H1 (cell line): Measurements from ENCODE around the gene ADGRL2. TPM values are rescaled to one million over a fixed set of nuclear protein-coding genes. Genes with fewer than 3 reads are reported as not detected.

Experiments
- CTCF ChIA-PET: fragments of 300-600 bp; sonication (Branson Sonifier 250); formaldehyde crosslinking; loops from one replicate; lab custom pipeline; 2021; ENCODE audit not compliant: partially characterized antibody; lab: Charles Lee
- POLR2A ChIA-PET: fragments of 300-600 bp; sonication (Branson Sonifier 250); formaldehyde crosslinking; loops from one replicate; lab custom pipeline; 2021; ENCODE audit warnings: inconsistent platforms; ENCODE audit not compliant: partially characterized antibody; lab: Charles Lee
- DNase-seq, 2 experiments: peaks; one replicate each; pipeline versions ENCODE4 v3.0.0 to v3.0.0-alpha.2; 2010 to 2022; ENCODE audit warnings: low spot score in 2 of 2, low read depth in 1 of 2, mixed read lengths in 1 of 2
- FAIRE-seq: peaks from 2 replicates; lab custom pipeline; 2011; peaks lifted over from hg19 to GRCh38; lab: Jason Lieb, UNC
- H2AFZ ChIP-seq: 2 replicates; pipeline ENCODE4 v1.8.1; 2012; ENCODE audit warnings: low read length, inconsistent platforms
- H2AK5ac ChIP-seq: 2 replicates; pipeline ENCODE4 v1.6.1; 2013; ENCODE audit warnings: low read depth, low read length
- H2BK120ac ChIP-seq: replicated peaks from 2 replicates; pipeline ENCODE3; 2013; ENCODE audit warnings: low read depth, low read length, inconsistent platforms
- H2BK12ac ChIP-seq: 2 replicates; pipeline ENCODE4 v1.6.1; 2013; ENCODE audit warnings: low read depth, low read length
- H2BK15ac ChIP-seq: 2 replicates; pipeline ENCODE4 v1.6.1; 2013; ENCODE audit warnings: low read length
- H2BK20ac ChIP-seq: 2 replicates; pipeline ENCODE4 v1.6.1; 2013; ENCODE audit warnings: low read length
- H2BK5ac ChIP-seq: 2 replicates; pipeline ENCODE4 v1.6.1; 2013; ENCODE audit warnings: low read depth, low read length
- H3K14ac ChIP-seq: 2 replicates; pipeline ENCODE4 v1.6.1; 2013; ENCODE audit warnings: inconsistent platforms; ENCODE audit not compliant: insufficient read length
- H3K18ac ChIP-seq: 2 replicates; pipeline ENCODE4 v1.6.1; 2013; ENCODE audit warnings: low read length; ENCODE audit errors: extremely low read depth
- H3K23ac ChIP-seq: 2 replicates; pipeline ENCODE4 v1.6.1; 2013; ENCODE audit warnings: inconsistent platforms; ENCODE audit not compliant: insufficient read length
- H3K23me2 ChIP-seq: 2 replicates; pipeline ENCODE4 v1.6.1; 2013; ENCODE audit warnings: low read depth, low read length
- H3K27ac ChIP-seq: 2 replicates; pipeline ENCODE4 v1.6.1; 2011; ENCODE audit warnings: low read depth, low read length, inconsistent platforms
- H3K27me3 ChIP-seq, 4 experiments: replicated peaks in 1 of 4; 1 replicate in 1 of 4; 2 replicates in 3 of 4; pipeline versions ENCODE4 v1.6.1 to v1.8.1; 2011 to 2013; ENCODE audit warnings: low read length in 3 of 4, mild to moderate bottlenecking in 3 of 4, inconsistent platforms in 2 of 4, mixed read lengths in 2 of 4, moderate library complexity in 1 of 4; ENCODE audit not compliant: control insufficient read depth in 3 of 4, insufficient read depth in 3 of 4; ENCODE audit errors: extremely low read depth in 1 of 4
- H3K36me3 ChIP-seq, 4 experiments: 2 replicates each; pipeline versions ENCODE4 v1.6.1 to v1.8.1; 2011 to 2013; ENCODE audit warnings: mild to moderate bottlenecking in 4 of 4, low read length in 3 of 4, moderate library complexity in 2 of 4, control low read depth in 1 of 4, inconsistent platforms in 1 of 4; ENCODE audit not compliant: insufficient read depth in 4 of 4, control insufficient read depth in 2 of 4
- H3K4ac ChIP-seq: replicated peaks from 2 replicates; pipeline ENCODE3; 2013; ENCODE audit warnings: low read length, low read depth, mixed read lengths, inconsistent platforms; ENCODE audit not compliant: insufficient read length
- H3K4me1 ChIP-seq, 4 experiments: replicated peaks in 1 of 4; 1 replicate in 1 of 4; 2 replicates in 3 of 4; pipeline versions ENCODE4 v1.6.1 to v1.8.1; 2011 to 2013; ENCODE audit warnings: low read length in 3 of 4, inconsistent platforms in 2 of 4, mixed read lengths in 1 of 4; ENCODE audit not compliant: insufficient read depth in 4 of 4, control insufficient read depth in 3 of 4
- H3K4me2 ChIP-seq, 2 experiments: 2 replicates each; pipeline versions ENCODE4 v1.6.1 to v1.8.1; 2011 to 2013; ENCODE audit warnings: low read depth in 2 of 2, low read length in 2 of 2, control low read depth in 1 of 2, inconsistent platforms in 1 of 2, mild to moderate bottlenecking in 1 of 2; ENCODE audit not compliant: insufficient read depth in 1 of 2
- H3K4me3 ChIP-seq, 4 experiments: fragments of 200-600, 300-600 bp in 1 of 4; sonication (generic), shearing (Covaris generic), sonication (Bioruptor Twin) in 1 of 4; 2 replicates each; pipeline versions ENCODE4 v1.5.1 to v1.8.1; 2011 to 2016; ENCODE audit warnings: low read length in 4 of 4, low read depth in 3 of 4, control low read depth in 2 of 4, inconsistent platforms in 2 of 4, mild to moderate bottlenecking in 2 of 4, mixed read lengths in 1 of 4, moderate library complexity in 1 of 4; ENCODE audit not compliant: insufficient read depth in 2 of 4; ENCODE audit errors: extremely low read depth in 1 of 4
- H3K56ac ChIP-seq: replicated peaks from 2 replicates; pipeline ENCODE3; 2013; ENCODE audit warnings: low read depth, mild to moderate bottlenecking, mixed read lengths, low read length, inconsistent platforms; ENCODE audit not compliant: insufficient read length
- H3K79me1 ChIP-seq: 2 replicates; pipeline ENCODE4 v1.6.1; 2013; ENCODE audit warnings: low read depth, low read length, control low read depth
- H3K79me2 ChIP-seq, 2 experiments: 2 replicates each; pipeline versions ENCODE4 v1.6.1 to v1.8.1; 2012 to 2013; ENCODE audit warnings: low read length in 2 of 2, mild to moderate bottlenecking in 2 of 2, inconsistent platforms in 1 of 2; ENCODE audit not compliant: insufficient read depth in 2 of 2, control insufficient read depth in 1 of 2
- H3K9ac ChIP-seq, 4 experiments: replicated peaks in 1 of 4; 1 replicate in 1 of 4; 2 replicates in 3 of 4; pipeline versions ENCODE4 v1.6.1 to v1.8.1; 2011 to 2013; ENCODE audit warnings: low read depth in 3 of 4, low read length in 3 of 4, control low read depth in 2 of 4, mild to moderate bottlenecking in 2 of 4, moderate library complexity in 2 of 4, inconsistent platforms in 1 of 4; ENCODE audit errors: extremely low read depth in 1 of 4
- H3K9me3 ChIP-seq, 2 experiments: 2 replicates each; pipeline versions ENCODE4 v1.6.1 to v1.8.1; 2012 to 2013; ENCODE audit warnings: mild to moderate bottlenecking in 2 of 2, moderate library complexity in 2 of 2, control low read depth in 1 of 2, inconsistent platforms in 1 of 2, low read depth in 1 of 2, low read length in 1 of 2, mixed read lengths in 1 of 2; ENCODE audit not compliant: insufficient read depth in 2 of 2
- H4K20me1 ChIP-seq, 2 experiments: replicated peaks in 1 of 2; 2 replicates each; pipeline versions ENCODE3 to v1.8.1; 2011 to 2013; ENCODE audit warnings: inconsistent platforms in 2 of 2, low read length in 2 of 2, mild to moderate bottlenecking in 1 of 2; ENCODE audit not compliant: insufficient read depth in 2 of 2, control insufficient read depth in 1 of 2
- H4K5ac ChIP-seq: 2 replicates; pipeline ENCODE4 v1.6.1; 2013; ENCODE audit warnings: low read length, low read depth, mixed read lengths, inconsistent platforms; ENCODE audit not compliant: insufficient read length
- H4K8ac ChIP-seq: 2 replicates; pipeline ENCODE4 v1.8.0; 2013; ENCODE audit warnings: mild to moderate bottlenecking, moderate library complexity, low read length, inconsistent platforms; ENCODE audit not compliant: insufficient read depth; ENCODE audit errors: extremely low read depth
- H4K91ac ChIP-seq: replicated peaks from 2 replicates; pipeline ENCODE3; 2013; ENCODE audit warnings: low read length, mixed read lengths, inconsistent platforms; ENCODE audit not compliant: insufficient read length
- ASH2L ChIP-seq: fragments of 200-600, 300-600 bp; sonication (generic); IDR thresholded peaks from one replicate; pipeline ENCODE4 v1.7.1; 2017; ENCODE audit warnings: low read length
- GTF2F1 ChIP-seq: IDR thresholded peaks from 2 replicates; pipeline ENCODE4 v1.6.1; 2012; ENCODE audit warnings: low read depth, low read length, improper control_type of control experiment, borderline replicate concordance
- MAFK ChIP-seq: IDR thresholded peaks from 2 replicates; pipeline ENCODE4 v1.6.1; 2012; ENCODE audit warnings: low read depth, mild to moderate bottlenecking, improper control_type of control experiment, low read length
- POU5F1 ChIP-seq: IDR thresholded peaks from 2 replicates; pipeline ENCODE4 v1.6.1; 2011; ENCODE audit warnings: low read depth, mild to moderate bottlenecking, low read length, moderate library complexity
- RAD21 ChIP-seq, 2 experiments: IDR thresholded peaks in 1 of 2; conservative IDR thresholded peaks in 1 of 2; 2 replicates each; pipeline ENCODE4 v1.6.1; 2011; ENCODE audit warnings: low read depth in 2 of 2, low read length in 2 of 2, improper control_type of control experiment in 1 of 2, inconsistent platforms in 1 of 2, mild to moderate bottlenecking in 1 of 2, moderate library complexity in 1 of 2
- RNF2 ChIP-seq: fragments of 200-900, 300-1000 bp; sonication (generic); IDR thresholded peaks from 2 replicates; pipeline ENCODE4 v1.7.1; 2016; ENCODE audit warnings: borderline replicate concordance, low read depth, mild to moderate bottlenecking, antibody characterized with exemption, low read length; ENCODE audit not compliant: poor library complexity, severe bottlenecking; ENCODE audit errors: missing control alignments
- WGBS, 2 experiments: shearing (Covaris generic) in 1 of 2; methylation state at CpG; one replicate each; pipeline versions ENCODE4 v1.1.6 to v1.1.7; 2013 to 2015; ENCODE audit warnings: low lambda C conversion rate in 2 of 2, mixed read lengths in 2 of 2, inconsistent platforms in 1 of 2, low coverage in 1 of 2, missing lambda C conversion rate in 1 of 2; ENCODE audit not compliant: insufficient replicate concordance in 2 of 2, insufficient coverage in 1 of 2, insufficient read length in 1 of 2; ENCODE audit errors: extremely low coverage in 1 of 2, missing lambda C conversion rate in 1 of 2; 5-methylcytosine and 5-hydroxymethylcytosine counted together
- long read RNA-seq, 2 experiments: library from RNA in 1 of 2; library from capped mRNA in 1 of 2; stranded (forward); transcript quantifications; one replicate each; pipeline ENCODE4 v2.0.0, GENCODE V29; 2021; ENCODE audit warnings: inconsistent platforms in 1 of 2
- polyA minus RNA-seq, 3 experiments: library from RNA; depleted of rRNA, polyadenylated mRNA; stranded (reverse); fragments of >200 nt; gene quantifications; 1 replicate in 2 of 3; 2 replicates in 1 of 3; pipeline ENCODE4 v1.2.3, GENCODE V29; 2011
- polyA plus RNA-seq, 7 experiments: library from polyadenylated mRNA; depleted of rRNA in 3 of 7; stranded (reverse) in 5 of 7; unstranded in 2 of 7; fragments of >200 nt in 5 of 7; fragments of 200-250 nt in 2 of 7; gene quantifications; 1 replicate in 5 of 7; 2 replicates in 1 of 7; 4 replicates in 1 of 7; pipeline versions ENCODE4 v1.2.1 to v1.2.3, GENCODE V29; 2011 to 2013; ENCODE audit warnings: missing spikeins in 2 of 7, mixed read lengths in 2 of 7
- total RNA-seq: library from RNA; stranded (reverse); fragmentation: NEBNext Ultra II Directional; extraction: Animal tissue kit (Norgen Biotek cat#: 25700); gene quantifications from 2 replicates; pipeline ENCODE4 v1.2.1, GENCODE V29; 2021

Gene ADGRL2
- total RNA-seq = 121 and 124 TPM in 2 replicates
- 109 and 113 TPM in 2 replicates for polyA plus RNA-seq (2011; rRNA removed)
- 76.3 TPM for polyA plus RNA-seq (2011; cell fraction: cytosol; rRNA removed)
- 343 TPM for polyA plus RNA-seq (2011; cell fraction: nucleus; rRNA removed)
- polyA plus RNA-seq (2012, experiment 1 of 2) = 78.5 to 110 TPM (median 93.4 TPM) in 4 replicates
- 5.7 TPM for polyA plus RNA-seq (2012, experiment 2 of 2)
- polyA plus RNA-seq (2013, experiment 1 of 2) = 136 TPM
- polyA plus RNA-seq (2013, experiment 2 of 2) = 133 TPM
- 472 and 787 TPM in 2 replicates for polyA minus RNA-seq (2011; rRNA and poly(A)+ RNA removed)
- 125 TPM for polyA minus RNA-seq (2011; cell fraction: cytosol; rRNA and poly(A)+ RNA removed)
- 372 TPM for polyA minus RNA-seq (2011; cell fraction: nucleus; rRNA and poly(A)+ RNA removed)
- long read RNA-seq, experiment 1, partial matches to known transcripts = 78 of 106 reads
- long read RNA-seq, experiment 1, other reads (novel, unspliced or antisense) = 28 of 106 reads
- long read RNA-seq, experiment 2, partial matches to known transcripts = 1 of 37 reads
- long read RNA-seq, experiment 2, other reads (novel, unspliced or antisense) = 36 of 37 reads

GRCh38 chr1:81800695-81801650, at the start of gene ADGRL2:
Gene ADGRL2, plus strand, starts transcription at chr1:81800934. Its CDS starts 36,051 bp downstream, at chr1:81836985.
- Histone ChIP-seq H2BK15ac (no peak within 1 kb of the TSS), H3K18ac (peak within 1 kb of the TSS; percentile 84), H3K27ac (peak within 1 kb of the TSS; percentile 83), H4K91ac (peak within 1 kb of the TSS; percentile 76), H4K20me1 (peaks cover 5% of the 10 kb centered on the region in 2 experiments), H2BK20ac (no peak within 1 kb of the TSS), H3K56ac (peak within 1 kb of the TSS; percentile 90), H3K9me3 (no peaks in the 10 kb centered on the region), H2BK120ac (peak within 1 kb of the TSS; percentile 30), H3K36me3 (no peaks in the 10 kb centered on the region), H3K23me2 (peaks cover 18% of the 10 kb centered on the region), H3K27me3 (peaks cover 0 to 1% (median 0%) of the 10 kb centered on the region in 4 experiments; a peak in 1 of 7 replicates), H2AK5ac (no peak within 1 kb of the TSS), H3K14ac (no peak within 1 kb of the TSS), H3K9ac (peak within 1 kb of the TSS; percentile 65 to 83 (median 78)), H3K4me1 (peaks cover 0 to 15% (median 1%) of the 10 kb centered on the region in 4 experiments; a peak in 4 of 7 replicates), H3K4me3 (peak within 1 kb of the TSS; percentile 65 to 99 (median 92)), H3K79me2 (peaks cover 2 to 50% of the 10 kb centered on the region in 2 experiments), H3K4me2 (peak within 1 kb of the TSS; percentile 89 to 97), H4K5ac (peak within 1 kb of the TSS; percentile 70), H2BK12ac (peak within 1 kb of the TSS; percentile 23; the same call in 1 of the 2 replicates), H2AFZ (peak within 1 kb of the TSS; percentile 95), H3K23ac (no peak within 1 kb of the TSS), H2BK5ac (peak within 1 kb of the TSS; percentile 88; the same call in 1 of the 2 replicates), H3K4ac (peak within 1 kb of the TSS; percentile 55), H4K8ac (peak within 1 kb of the TSS; percentile 53; the same call in 1 of the 2 replicates), H3K79me1 (no peaks in the 10 kb centered on the region)
- ChIA-PET POLR2A (interaction anchor here (0.5 to 2.4 kb wide), 25 partner anchors 9 to 488 kb away, joined by 3 to 9 read pairs (median 4); no protein-coding TSS in a partner anchor), CTCF (interaction anchor here (1.2 to 4.3 kb wide), 3 partner anchors 13 to 251 kb away, joined by 4 to 18 read pairs (median 11); no protein-coding TSS in a partner anchor)
- DNase-seq = peak in 1 of 2 experiments; percentile 86
- no peak for FAIRE-seq
- 2% methylated on average over 38 of the region's 81 CpGs; no CpG with 5 or more reads in 1 of the 2 experiments for WGBS, 2 experiments
- TF ChIP-seq ASH2L = peak; percentile 97
- TF ChIP-seq RAD21 (IDR thresholded peaks at IDR 0.05 in 1 of 2, conservative IDR thresholded peaks at IDR 0.05 in 1 of 2; ENCODE audit: low read depth in 2 of 2, low read length in 2 of 2) = peak in 1 of 2 experiments; percentile 21; a peak in 2 of 4 replicates
- TF ChIP-seq GTF2F1 = no peak
- no peak for TF ChIP-seq MAFK
- TF ChIP-seq POU5F1 = no peak
- no peak for TF ChIP-seq RNF2
